Activated naive CD8-positive, alpha-beta T cell treated with anti-CD3 and anti-CD28 coated beads, Interleukin-2, amount 10 ng/mL, durations not matched to agents 7 days and 5 days (primary cell): Measurements from ENCODE around the gene FRY. TPM values are rescaled to one million over a fixed set of nuclear protein-coding genes. Genes with fewer than 3 reads are reported as not detected.
A peak's percentile ranks its signal among the peaks of the same experiment; 100 is the strongest.

Source experiments
- ATAC-seq: fragments of 150-1000 bp; cut with Tn5 transposase; one replicate; pipeline ENCODE4 v1.10.0; 2021; ENCODE audit warnings: low read depth, moderate library complexity
- POLR2A ChIA-PET: fragments of 350-600 bp; sonication (Branson Sonifier 250); formaldehyde crosslinking; loops from one replicate; lab custom pipeline; 2021; ENCODE audit warnings: antibody characterized with exemption; lab: Charles Lee
- DNase-seq: peaks from one replicate; pipeline ENCODE4 v3.0.0; 2021
- H3K27ac Mint-ChIP-seq: one replicate; pipeline ENCODE4 v1.8.0; 2022; ENCODE audit warnings: mild to moderate bottlenecking, mixed read lengths
- H3K27me3 Mint-ChIP-seq: one replicate; pipeline ENCODE4 v1.8.0; 2022; ENCODE audit warnings: mild to moderate bottlenecking, moderate library complexity, mixed read lengths
- H3K36me3 Mint-ChIP-seq: one replicate; pipeline ENCODE4 v1.8.0; 2021; ENCODE audit warnings: mild to moderate bottlenecking, mixed read lengths
- H3K4me1 Mint-ChIP-seq: one replicate; pipeline ENCODE4 v1.8.0; 2021; ENCODE audit warnings: mixed read lengths
- H3K4me3 Mint-ChIP-seq: one replicate; pipeline ENCODE4 v1.8.0; 2022; ENCODE audit warnings: mild to moderate bottlenecking, moderate library complexity, mixed read lengths
- H3K9me3 Mint-ChIP-seq: one replicate; pipeline ENCODE4 v1.8.0; 2021; ENCODE audit warnings: mixed read lengths
- total RNA-seq, 2 experiments: library from RNA; stranded (reverse); gene quantifications; one replicate each; pipeline ENCODE4 v1.2.3, GENCODE V29; 2021

The FRY gene
- total RNA-seq, 2 experiments from 2014 or later, result 1.4 to 3.2 TPM

DNA sequence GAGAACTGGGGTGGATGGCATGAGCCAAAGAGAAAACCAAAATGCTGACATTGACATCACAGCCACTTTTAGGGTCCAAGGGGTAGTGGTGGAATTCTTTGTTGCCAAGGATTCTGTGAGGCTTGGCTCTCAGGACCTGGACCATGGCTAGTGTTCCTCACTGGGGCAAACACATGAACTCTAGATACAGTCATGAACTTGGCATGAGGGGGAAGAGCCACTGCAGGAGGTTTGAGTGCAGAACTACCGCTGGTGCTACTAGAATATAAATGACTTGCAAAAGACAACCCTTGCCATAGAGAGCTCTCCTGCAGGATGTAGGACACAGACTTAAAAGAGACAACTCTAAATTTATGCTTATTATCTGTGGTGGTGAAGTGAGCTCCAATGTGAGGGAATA, 29.8 kb upstream of the FRY start:
- Mint-ChIP-seq H3K27ac (no peak overlapping the region), H3K4me3 (no peak overlapping the region), H3K27me3 (peaks cover 9% of the 10 kb centered on the region), H3K9me3 (no peaks in the 10 kb centered on the region), H3K4me1 (no peaks in the 10 kb centered on the region), H3K36me3 (no peaks in the 10 kb centered on the region)
- POLR2A ChIA-PET, result no interaction called here
- ATAC-seq (no peak), DNase-seq (no peak)

DNA sequence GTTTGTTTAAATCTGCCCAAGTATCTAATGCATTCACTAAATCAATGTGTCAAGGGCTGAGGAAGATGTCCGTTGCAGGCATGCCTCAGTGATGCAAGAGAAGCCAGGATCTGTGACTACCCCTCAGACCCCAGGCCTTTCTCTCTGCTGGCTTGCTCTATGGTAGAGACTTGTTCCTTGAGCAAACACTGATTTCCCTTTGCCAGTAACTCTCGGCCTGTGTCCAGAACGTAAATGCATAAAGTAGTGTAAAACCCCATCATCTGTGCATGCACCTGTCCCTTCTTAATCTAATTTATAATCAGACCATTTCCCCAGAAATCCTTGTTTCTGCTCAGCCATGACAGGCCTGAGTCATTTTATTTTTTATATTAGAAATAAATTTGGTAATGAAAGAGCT, 28.7 kb upstream of the FRY start:
- ATAC-seq (no peak), DNase-seq (no peak)
- Mint-ChIP-seq H3K4me1 (no peaks in the 10 kb centered on the region), H3K4me3 (no peak overlapping the region), H3K9me3 (no peaks in the 10 kb centered on the region), H3K36me3 (no peaks in the 10 kb centered on the region), H3K27me3 (peaks cover 13% of the 10 kb centered on the region), H3K27ac (no peak overlapping the region)
- POLR2A ChIA-PET, result no interaction called here

DNA sequence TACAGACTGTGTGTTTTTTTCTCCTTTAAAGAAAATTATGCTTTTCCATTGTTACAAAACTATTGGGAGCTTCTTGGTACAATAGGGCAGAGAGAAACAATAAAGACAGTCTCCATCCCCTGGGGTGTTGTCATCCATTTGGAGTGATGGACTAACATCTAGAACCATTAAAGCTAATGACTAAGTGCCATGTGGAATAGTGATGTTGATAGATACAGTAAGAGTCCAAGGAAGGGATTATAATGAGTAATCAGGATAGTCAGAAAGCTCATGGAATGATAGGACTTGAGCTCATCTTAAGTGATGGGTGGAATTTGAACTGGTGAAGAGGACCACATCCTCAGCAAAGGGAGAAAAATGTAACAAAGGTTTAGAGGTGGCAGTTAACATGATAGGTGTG, 24.1 kb upstream of the FRY start:
- POLR2A ChIA-PET, result no interaction called here
- H3K36me3 Mint-ChIP-seq, result no peaks in the 10 kb centered on the region
- H3K9me3 Mint-ChIP-seq, result no peaks in the 10 kb centered on the region
- no peaks in the 10 kb centered on the region for H3K4me1 Mint-ChIP-seq
- ATAC-seq (no peak), DNase-seq (no peak)
- no peak overlapping the region for H3K4me3 Mint-ChIP-seq
- H3K27ac Mint-ChIP-seq, result no peak overlapping the region
- peaks cover 13% of the 10 kb centered on the region for H3K27me3 Mint-ChIP-seq

DNA sequence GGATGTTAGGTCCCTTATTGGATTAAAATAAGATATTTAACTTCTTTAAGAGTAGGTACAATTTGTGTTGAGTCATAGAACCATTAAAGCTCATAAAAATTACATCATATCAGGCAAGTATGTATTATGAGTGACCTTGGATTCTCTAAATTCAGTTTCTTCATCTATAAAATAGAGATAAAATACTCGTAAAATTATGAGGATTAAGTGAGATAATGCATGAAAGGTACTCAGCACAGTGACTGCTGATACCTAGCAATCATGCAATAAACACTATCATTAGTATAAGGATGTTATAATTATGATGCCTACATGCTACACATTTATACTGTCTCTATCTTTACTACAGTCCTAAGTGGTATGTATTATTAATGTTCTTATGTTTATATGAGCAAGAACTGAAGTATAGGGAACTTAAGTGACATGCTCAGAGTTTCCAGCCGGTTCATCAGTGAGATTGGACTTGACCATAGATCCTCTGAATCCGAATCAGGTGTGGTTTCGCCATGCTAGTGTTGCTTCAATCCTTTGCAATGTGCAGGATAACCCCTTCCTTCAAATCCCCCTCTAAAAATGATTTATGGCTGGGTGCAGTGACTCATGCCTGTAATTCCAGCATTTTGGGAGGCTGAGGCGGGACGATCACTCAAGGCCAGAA, 22.9 kb upstream of the FRY start:
- ATAC-seq, result no peak
- no peak for DNase-seq
- no peak overlapping the region for H3K4me3 Mint-ChIP-seq
- H3K9me3 Mint-ChIP-seq, result no peaks in the 10 kb centered on the region
- no peaks in the 10 kb centered on the region for H3K36me3 Mint-ChIP-seq
- H3K27ac Mint-ChIP-seq, result no peak overlapping the region
- POLR2A ChIA-PET, result no interaction called here
- H3K4me1 Mint-ChIP-seq, result no peaks in the 10 kb centered on the region
- peaks cover 9% of the 10 kb centered on the region for H3K27me3 Mint-ChIP-seq

DNA sequence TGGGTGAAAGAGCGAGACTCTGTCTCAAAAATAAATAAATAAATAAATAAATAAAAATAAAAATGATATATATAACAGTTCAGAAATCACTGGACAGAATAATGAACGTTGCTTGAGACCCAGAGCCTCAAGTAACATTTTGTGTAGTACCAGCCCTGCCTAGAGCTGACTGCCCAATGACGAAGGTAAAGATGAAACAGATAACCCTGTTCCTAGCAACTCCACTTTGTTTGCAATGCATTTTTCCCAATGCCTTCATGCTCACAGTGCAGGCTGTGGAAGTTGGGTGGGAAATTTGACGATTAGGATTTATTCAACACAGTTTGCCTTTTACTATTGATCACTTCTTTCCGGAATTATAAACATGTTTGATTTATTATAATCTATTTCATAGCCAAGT, 22.2 kb upstream of the FRY start:
- no peak overlapping the region for H3K27ac Mint-ChIP-seq
- ATAC-seq (no peak), DNase-seq (no peak)
- peaks cover 9% of the 10 kb centered on the region for H3K27me3 Mint-ChIP-seq
- no peak overlapping the region for H3K4me3 Mint-ChIP-seq
- no peaks in the 10 kb centered on the region for H3K9me3 Mint-ChIP-seq
- POLR2A ChIA-PET, result no interaction called here
- H3K4me1 Mint-ChIP-seq, result no peaks in the 10 kb centered on the region
- H3K36me3 Mint-ChIP-seq, result no peaks in the 10 kb centered on the region

DNA sequence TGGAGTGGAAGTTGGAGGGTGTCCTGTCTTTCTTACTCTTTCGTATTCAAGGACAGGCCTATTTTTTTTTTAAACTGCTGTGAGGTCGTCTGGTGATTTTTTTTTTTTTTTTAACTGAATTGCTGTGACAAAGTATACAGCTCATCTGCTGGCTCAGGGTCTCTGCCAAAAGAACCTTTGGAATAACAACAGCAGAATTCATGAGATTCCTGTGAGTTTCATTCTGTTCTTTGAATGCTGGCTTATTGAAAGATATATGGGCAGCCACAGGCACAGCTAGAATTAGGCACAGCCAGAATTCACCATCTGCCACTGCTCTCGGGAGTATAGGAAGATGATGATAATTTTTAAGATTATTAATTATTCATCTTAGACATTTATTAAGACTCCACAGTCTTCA, 21.4 kb upstream of the FRY start:
- no peak overlapping the region for H3K27ac Mint-ChIP-seq
- no peak overlapping the region for H3K4me3 Mint-ChIP-seq
- H3K9me3 Mint-ChIP-seq, result no peaks in the 10 kb centered on the region
- DNase-seq, result no peak
- peaks cover 9% of the 10 kb centered on the region for H3K27me3 Mint-ChIP-seq
- no peaks in the 10 kb centered on the region for H3K36me3 Mint-ChIP-seq
- POLR2A ChIA-PET, result no interaction called here
- no peaks in the 10 kb centered on the region for H3K4me1 Mint-ChIP-seq
- ATAC-seq, result no peak

DNA sequence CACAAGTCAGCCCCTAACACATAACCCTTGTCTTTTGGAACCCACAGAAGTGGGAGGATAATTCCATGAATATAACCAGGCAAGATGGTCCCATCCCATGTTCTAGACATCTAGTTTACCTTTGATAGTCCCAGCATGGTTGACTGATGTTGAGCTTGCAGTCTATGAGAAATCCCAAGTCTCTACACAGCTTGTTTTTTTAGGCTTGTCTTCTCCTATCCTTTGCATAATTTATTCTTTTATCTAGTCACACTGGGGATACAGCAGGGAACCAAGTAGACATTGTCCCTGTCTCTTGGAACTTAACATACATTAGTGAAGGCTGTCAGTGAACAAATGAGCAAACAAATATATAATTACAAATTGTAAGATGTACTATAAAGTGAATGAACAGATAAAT, 19.6 kb upstream of the FRY start:
- H3K36me3 Mint-ChIP-seq, result no peaks in the 10 kb centered on the region
- no peaks in the 10 kb centered on the region for H3K9me3 Mint-ChIP-seq
- ATAC-seq (no peak), DNase-seq (no peak)
- H3K4me1 Mint-ChIP-seq, result no peaks in the 10 kb centered on the region
- H3K27ac Mint-ChIP-seq, result no peak overlapping the region
- peaks cover 4% of the 10 kb centered on the region for H3K27me3 Mint-ChIP-seq
- no peak overlapping the region for H3K4me3 Mint-ChIP-seq
- POLR2A ChIA-PET, result no interaction called here

DNA sequence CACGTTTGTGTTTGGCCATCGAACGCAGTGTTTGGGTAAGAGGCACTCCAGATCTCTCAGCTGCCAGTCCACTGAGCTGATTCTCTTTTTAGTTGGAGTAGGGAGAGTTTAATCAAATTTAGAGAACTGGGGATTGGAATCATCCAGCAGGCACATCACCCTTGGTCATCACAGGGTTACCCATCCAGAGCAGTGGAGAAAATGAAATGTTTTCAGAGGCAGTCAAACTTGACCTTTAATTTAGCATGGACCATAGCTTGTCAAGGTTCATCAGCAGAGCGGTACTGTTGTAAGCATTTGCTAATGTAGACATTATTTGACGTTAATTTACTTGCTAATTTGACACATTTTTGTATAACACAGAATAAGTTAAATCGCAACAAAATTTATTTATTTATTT, 18.4 kb upstream of the FRY start:
- DNase-seq (no peak), ATAC-seq (no peak)
- Mint-ChIP-seq H3K4me3 (no peak overlapping the region), H3K9me3 (no peaks in the 10 kb centered on the region), H3K4me1 (no peaks in the 10 kb centered on the region), H3K36me3 (no peaks in the 10 kb centered on the region), H3K27me3 (no peaks in the 10 kb centered on the region), H3K27ac (no peak overlapping the region)
- POLR2A ChIA-PET, result no interaction called here

DNA sequence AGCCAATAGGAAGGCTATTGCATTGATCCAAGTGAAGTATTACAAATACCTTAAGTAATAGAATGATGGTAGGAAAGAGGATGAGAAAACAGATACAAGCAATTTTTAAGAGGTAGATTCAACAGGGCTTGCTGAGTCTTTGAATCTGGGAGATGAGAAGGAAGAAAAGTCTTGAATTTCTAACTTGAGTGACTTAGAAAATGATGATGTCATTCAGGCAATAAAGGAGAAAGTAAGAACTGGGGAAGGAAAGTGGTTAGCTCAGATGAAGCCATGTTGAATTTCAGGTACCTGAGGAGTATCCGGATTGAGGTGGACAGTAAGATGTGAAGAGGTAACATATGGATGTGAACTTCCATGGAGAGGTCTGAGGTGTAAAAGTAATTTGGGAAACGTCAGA, 15.5 kb upstream of the FRY start:
- ATAC-seq (no peak), DNase-seq (no peak)
- Mint-ChIP-seq H3K36me3 (no peaks in the 10 kb centered on the region), H3K4me3 (no peak overlapping the region), H3K4me1 (no peaks in the 10 kb centered on the region), H3K27ac (no peak overlapping the region), H3K27me3 (peaks cover 3% of the 10 kb centered on the region), H3K9me3 (no peaks in the 10 kb centered on the region)
- POLR2A ChIA-PET, result no interaction called here

DNA sequence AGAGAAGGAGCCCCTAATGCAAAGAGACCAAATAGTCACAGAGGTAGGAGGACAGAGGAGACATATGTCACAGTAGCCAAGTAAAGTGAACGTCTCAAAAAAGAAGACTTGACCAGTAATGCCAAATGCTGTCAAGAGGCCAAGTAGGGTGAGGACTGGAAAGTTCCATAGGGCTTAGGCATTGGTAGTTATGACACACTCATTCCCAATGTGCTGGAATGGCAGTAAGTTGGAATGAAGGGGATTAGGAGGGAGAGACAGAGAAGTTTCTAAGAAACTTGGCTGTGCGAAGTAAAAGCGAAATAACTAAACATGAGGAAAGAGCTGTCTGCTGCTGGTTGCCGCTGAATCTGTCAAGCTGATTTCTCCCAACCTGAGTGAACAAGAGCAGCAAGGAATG, 14.9 kb upstream of the FRY start:
- ATAC-seq (no peak), DNase-seq (no peak)
- no peak overlapping the region for H3K27ac Mint-ChIP-seq
- POLR2A ChIA-PET, result no interaction called here
- H3K4me1 Mint-ChIP-seq, result no peaks in the 10 kb centered on the region
- no peak overlapping the region for H3K4me3 Mint-ChIP-seq
- peaks cover 3% of the 10 kb centered on the region for H3K27me3 Mint-ChIP-seq
- H3K9me3 Mint-ChIP-seq, result no peaks in the 10 kb centered on the region
- no peaks in the 10 kb centered on the region for H3K36me3 Mint-ChIP-seq

DNA sequence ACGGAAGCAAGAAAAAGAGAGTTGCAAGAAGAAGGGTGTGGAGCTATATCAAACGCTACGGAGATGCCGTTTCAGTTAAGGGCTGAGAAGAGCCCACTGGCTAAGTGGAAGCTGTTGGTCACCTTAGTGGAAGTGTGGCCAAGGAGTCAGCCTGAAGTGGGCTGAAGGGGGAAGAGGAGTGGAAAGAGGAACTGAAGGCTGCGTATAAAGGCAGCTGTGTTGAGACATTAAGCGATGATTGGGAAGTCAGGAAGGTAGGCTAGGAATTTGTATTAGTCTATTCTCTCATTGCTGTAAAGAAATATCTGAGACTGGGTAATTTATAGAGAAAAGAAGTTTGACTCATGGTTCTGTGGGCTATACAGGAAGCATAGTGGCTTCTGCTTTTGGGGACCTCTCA, 14.1 kb upstream of the FRY start:
- POLR2A ChIA-PET, result no interaction called here
- no peak overlapping the region for H3K27ac Mint-ChIP-seq
- peaks cover 3% of the 10 kb centered on the region for H3K27me3 Mint-ChIP-seq
- no peaks in the 10 kb centered on the region for H3K9me3 Mint-ChIP-seq
- no peaks in the 10 kb centered on the region for H3K4me1 Mint-ChIP-seq
- no peak overlapping the region for H3K4me3 Mint-ChIP-seq
- DNase-seq, result no peak
- H3K36me3 Mint-ChIP-seq, result no peaks in the 10 kb centered on the region
- ATAC-seq, result no peak

DNA sequence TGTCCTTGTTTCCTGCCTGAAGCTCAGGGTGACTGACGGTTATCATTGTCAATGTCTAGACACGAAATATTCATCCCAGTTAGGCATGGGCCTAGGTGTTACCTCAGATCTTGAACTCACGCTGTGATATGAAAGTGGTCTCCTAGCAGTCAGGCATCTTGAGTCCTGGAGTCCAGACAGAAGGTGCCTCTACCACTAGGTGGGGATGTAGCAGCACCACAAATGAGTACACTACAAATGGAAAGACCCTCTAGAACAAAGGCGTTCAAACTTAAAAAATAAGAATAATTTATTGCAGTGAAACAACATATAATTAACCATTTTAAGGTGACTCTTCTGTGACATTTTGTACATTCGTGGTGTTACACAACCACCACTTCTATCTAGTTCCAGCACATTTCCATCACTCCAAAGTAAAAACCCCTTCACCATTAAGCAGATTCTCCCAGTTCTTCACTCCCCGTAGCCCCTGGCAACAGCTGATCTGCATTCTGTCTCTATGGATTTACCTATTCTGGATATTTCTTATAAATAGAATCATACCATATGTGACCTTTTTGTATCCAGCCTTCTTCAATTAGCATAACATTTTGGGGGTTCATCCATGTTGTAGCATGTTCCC, 11.9 kb upstream of the FRY start:
- no peak overlapping the region for H3K27ac Mint-ChIP-seq
- H3K4me1 Mint-ChIP-seq, result no peaks in the 10 kb centered on the region
- peaks cover 3% of the 10 kb centered on the region for H3K27me3 Mint-ChIP-seq
- H3K4me3 Mint-ChIP-seq, result no peak overlapping the region
- H3K9me3 Mint-ChIP-seq, result no peaks in the 10 kb centered on the region
- ATAC-seq, result peak; percentile 54
- H3K36me3 Mint-ChIP-seq, result no peaks in the 10 kb centered on the region
- POLR2A ChIA-PET, result no interaction called here
- DNase-seq, result no peak

DNA sequence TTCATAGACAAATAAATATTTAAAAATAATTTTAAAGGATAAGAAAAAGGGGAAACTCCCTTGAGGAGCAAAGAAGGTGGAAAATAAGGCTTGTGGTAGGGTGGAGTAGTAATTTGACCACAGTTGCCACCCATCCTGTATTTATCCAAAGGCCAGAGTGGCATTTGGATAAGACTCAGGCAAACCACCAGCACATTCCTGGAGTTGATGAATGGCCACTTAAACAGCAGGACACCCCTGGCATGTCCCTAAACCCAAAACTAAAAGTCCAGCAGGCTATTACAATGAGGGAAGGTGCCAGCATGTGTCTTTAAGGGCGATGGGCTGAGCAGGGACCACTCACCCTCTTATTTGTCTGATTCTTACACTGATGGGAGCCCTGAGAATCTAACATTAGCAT, 9.8 kb upstream of the FRY start:
- H3K4me1 Mint-ChIP-seq, result no peaks in the 10 kb centered on the region
- H3K36me3 Mint-ChIP-seq, result no peaks in the 10 kb centered on the region
- H3K9me3 Mint-ChIP-seq, result no peaks in the 10 kb centered on the region
- ATAC-seq, result no peak
- POLR2A ChIA-PET, result no interaction called here
- no peak overlapping the region for H3K27ac Mint-ChIP-seq
- H3K4me3 Mint-ChIP-seq, result no peak overlapping the region
- H3K27me3 Mint-ChIP-seq, result peaks cover 5% of the 10 kb centered on the region
- DNase-seq, result no peak

DNA sequence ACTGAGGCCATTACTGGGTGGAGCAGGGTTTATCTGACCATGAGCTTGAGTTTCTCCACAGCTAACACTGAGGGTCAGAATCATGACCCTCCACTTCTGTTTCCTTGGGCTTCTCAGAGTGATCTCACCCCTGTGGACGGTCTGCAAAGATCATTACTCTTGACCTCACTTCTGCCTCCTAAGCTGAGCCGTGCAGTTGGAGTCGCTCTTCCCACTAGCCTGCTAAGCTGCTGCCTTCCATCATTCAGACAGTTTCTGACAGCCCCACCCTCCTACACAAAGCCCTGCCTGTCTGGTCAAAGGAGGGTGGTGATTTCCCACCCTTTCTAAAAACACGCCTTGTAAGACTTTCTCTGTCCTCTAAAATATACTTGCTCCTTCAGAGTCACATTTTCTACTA, 9.3 kb upstream of the FRY start:
- Mint-ChIP-seq H3K9me3 (no peaks in the 10 kb centered on the region), H3K4me1 (no peaks in the 10 kb centered on the region), H3K27me3 (peaks cover 5% of the 10 kb centered on the region), H3K4me3 (no peak overlapping the region), H3K27ac (no peak overlapping the region), H3K36me3 (no peaks in the 10 kb centered on the region)
- no peak for ATAC-seq
- DNase-seq, result no peak
- POLR2A ChIA-PET, result no interaction called here
